ENCODE data around the gene MKRN2OS.

Gene MKRN2OS, protein sequence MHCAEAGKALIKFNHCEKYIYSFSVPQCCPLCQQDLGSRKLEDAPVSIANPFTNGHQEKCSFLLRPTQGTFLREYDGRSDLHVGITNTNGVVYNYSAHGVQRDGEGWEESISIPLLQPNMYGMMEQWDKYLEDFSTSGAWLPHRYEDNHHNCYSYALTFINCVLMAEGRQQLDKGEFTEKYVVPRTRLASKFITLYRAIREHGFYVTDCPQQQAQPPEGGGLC

DNA sequence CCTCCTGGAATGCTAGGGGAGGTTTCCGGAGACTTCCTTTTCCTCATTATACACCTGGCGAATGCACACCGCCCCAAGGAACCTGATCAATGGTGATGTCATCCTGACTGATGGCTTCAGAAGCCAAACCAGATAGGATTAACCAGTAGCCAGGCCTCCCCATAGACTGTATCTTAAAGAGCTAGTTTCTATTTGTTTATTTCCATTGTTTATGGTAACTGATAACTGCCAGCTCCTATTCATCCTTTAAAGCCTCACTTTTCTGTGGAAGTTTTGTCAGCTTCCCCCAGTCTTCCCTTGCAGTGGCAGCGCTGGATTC, at the start of gene MKRN2OS:
TSS of gene MKRN2OS (minus strand) at position 27 of the 319 bp plus-strand sequence. CDS start 35 bp downstream, outside the sequence.
- Mint-ChIP-seq H3K9me3 (ENCODE audit: low read depth) (no peaks in the 10 kb centered on the region), H3K27ac (no peak within 1 kb of the TSS), H3K4me3 (no peak within 1 kb of the TSS), H3K36me3 (no peaks in the 10 kb centered on the region), H3K27me3 (no peaks in the 10 kb centered on the region), H3K4me1 (ENCODE audit: low read depth) (peaks cover 2% of the 10 kb centered on the region)

DNA sequence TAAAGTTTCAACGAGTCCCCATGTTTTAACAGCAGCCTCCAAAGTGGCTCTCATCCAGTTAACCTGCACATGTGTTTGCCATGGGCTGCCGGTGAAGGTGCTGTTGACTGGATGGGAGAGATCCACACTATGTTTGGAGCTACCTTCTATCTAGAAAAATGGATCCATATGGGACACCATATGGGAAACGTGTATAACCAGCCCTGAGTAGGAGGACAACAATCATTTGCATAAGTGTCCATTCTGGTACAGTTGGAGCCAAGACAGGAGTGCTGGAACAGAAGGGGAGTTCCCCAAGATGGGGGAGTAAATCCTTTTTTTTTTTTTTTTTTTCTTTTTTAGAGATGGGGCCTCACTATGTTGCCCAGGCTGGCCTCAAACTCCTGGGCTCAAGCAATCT, 48.2 kb upstream of the MKRN2OS start:
- Mint-ChIP-seq H3K9me3 (ENCODE audit: low read depth) (no peaks in the 10 kb centered on the region), H3K27me3 (no peaks in the 10 kb centered on the region), H3K36me3 (peaks cover 8% of the 10 kb centered on the region), H3K4me3 (no peak overlapping the region), H3K4me1 (ENCODE audit: low read depth) (peaks cover 3% of the 10 kb centered on the region), H3K27ac (no peak overlapping the region)

DNA sequence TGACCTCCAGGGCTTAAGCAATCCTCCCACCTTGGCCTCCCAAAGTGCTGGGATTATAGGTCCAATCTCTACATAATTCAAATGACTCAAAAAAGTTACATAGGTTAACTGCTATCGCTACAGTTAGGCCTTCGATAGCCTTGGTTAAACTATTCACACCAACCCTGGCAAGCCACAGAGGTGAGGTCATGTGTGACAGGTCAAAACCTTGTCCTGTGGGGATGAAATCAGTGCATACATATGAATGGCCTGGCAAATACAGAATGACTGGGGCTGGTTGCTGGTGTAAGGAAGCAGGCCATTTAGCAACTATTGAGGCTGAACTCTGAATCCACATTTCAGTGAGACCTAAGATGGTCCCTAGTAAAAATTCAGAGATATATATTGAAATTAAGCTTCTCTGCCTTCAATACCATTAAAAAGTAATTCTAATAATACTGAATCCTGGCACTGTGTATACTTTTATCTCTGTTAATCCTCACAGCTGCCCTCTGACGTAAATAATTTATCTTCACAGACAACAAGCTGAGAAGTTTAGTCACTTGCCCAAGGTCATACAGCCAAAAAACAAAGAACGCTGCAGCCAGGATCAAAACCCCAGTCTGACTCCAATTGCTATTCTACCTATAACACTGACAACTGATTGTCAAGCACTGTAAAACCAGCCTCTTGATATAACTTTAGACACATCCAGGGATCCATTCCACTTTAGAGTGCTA, 46.9 kb upstream of the MKRN2OS start:
- H3K27ac Mint-ChIP-seq, result no peak overlapping the region
- H3K9me3 Mint-ChIP-seq (ENCODE audit: low read depth), result no peaks in the 10 kb centered on the region
- H3K27me3 Mint-ChIP-seq, result no peaks in the 10 kb centered on the region
- H3K4me1 Mint-ChIP-seq (ENCODE audit: low read depth), result peaks cover 3% of the 10 kb centered on the region
- H3K4me3 Mint-ChIP-seq, result no peak overlapping the region
- peaks cover 8% of the 10 kb centered on the region for H3K36me3 Mint-ChIP-seq

DNA sequence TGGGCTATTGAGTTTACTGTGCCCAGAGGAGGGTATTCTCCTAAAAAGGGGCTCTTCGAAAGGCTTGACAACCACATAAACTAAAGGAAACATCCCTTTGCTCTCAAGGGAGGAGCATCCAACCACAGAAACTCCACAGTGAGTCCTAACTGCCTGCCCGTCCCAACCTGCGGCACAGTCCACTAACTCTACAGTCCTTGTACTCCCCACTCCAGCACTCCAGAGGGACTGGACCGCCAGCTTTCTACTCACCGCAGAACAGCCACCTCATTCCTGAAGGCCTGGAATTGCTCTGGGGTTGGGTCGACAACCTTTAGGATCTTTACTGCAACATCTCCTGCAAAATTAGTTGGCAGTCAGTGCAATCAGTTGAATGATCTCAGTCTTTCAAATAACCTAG, 46.2 kb upstream of the MKRN2OS start:
- Mint-ChIP-seq H3K9me3 (ENCODE audit: low read depth) (no peaks in the 10 kb centered on the region), H3K27me3 (no peaks in the 10 kb centered on the region), H3K4me3 (no peak overlapping the region), H3K36me3 (peaks cover 8% of the 10 kb centered on the region), H3K4me1 (ENCODE audit: low read depth) (peaks cover 3% of the 10 kb centered on the region), H3K27ac (no peak overlapping the region)

DNA sequence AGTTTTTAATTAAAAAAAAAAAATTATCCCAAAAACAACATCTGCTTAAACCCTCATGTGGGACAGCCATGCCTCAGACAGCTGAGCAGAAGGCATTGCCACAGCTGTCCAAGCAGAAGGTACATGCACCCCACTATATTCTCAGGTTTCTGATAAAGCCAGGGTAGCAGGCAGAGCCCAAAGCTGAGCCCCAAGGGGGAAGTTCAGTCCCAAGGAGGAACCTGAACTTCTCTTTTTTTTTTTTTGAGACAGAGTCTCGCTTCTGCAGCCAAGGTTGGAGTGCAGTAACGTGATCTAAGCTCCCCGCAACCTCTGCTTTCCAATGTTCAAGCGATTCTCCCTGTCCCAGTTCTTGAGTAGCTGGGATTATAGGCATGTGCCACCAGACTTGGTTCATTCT, 44.8 kb upstream of the MKRN2OS start:
- H3K4me1 Mint-ChIP-seq (ENCODE audit: low read depth), result peaks cover 3% of the 10 kb centered on the region
- H3K9me3 Mint-ChIP-seq (ENCODE audit: low read depth), result no peaks in the 10 kb centered on the region
- H3K36me3 Mint-ChIP-seq, result peaks cover 8% of the 10 kb centered on the region
- no peak overlapping the region for H3K27ac Mint-ChIP-seq
- H3K27me3 Mint-ChIP-seq, result no peaks in the 10 kb centered on the region
- no peak overlapping the region for H3K4me3 Mint-ChIP-seq

DNA sequence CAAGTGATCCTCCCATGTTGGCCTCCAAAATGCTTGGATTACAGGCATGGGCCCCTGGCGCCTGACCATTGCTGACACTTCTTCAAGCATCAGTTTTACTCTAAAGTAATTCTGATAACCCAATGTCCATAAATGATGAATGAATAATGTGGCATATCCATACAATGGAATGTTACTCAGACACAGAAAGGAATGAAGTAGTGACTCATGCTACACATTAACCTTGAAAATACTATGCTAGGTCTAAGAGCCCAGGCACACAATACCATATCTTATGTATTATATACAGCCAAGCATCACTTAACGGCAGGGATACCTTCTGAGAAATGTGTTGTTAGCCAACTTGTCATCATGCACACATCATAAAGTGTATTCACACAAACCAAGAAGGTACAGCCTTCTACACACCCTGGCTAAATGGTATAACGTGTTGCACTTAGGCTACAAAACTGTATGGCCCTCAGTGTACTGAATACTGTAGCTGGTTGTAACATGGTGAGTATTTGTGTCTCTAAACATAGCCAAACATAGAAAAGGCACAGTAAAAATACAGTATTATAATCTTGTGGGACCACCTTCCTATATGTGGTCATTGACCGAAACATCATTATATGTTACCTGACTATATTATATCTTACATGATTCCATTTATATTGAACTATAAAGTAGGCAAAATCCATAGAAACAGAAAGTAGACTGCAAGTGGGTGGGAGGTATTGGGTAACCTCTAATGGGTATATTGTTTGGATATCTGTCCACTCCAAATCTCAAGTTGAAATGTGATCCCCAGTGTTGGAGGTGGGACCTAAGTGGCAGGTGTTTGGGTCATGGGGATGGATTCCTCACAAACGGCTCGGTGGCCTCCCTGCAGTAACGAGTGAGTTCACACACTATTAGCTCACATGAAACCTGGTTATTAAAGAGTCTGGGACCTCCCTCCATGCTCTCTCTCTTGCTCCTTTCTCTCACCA, 43.0 kb upstream of the MKRN2OS start:
- H3K4me3 Mint-ChIP-seq, result no peak overlapping the region
- no peaks in the 10 kb centered on the region for H3K9me3 Mint-ChIP-seq (ENCODE audit: low read depth)
- H3K4me1 Mint-ChIP-seq (ENCODE audit: low read depth), result no peaks in the 10 kb centered on the region
- H3K27ac Mint-ChIP-seq, result peak overlapping the region; percentile 79
- H3K27me3 Mint-ChIP-seq, result no peaks in the 10 kb centered on the region
- H3K36me3 Mint-ChIP-seq, result peaks cover 3% of the 10 kb centered on the region

DNA sequence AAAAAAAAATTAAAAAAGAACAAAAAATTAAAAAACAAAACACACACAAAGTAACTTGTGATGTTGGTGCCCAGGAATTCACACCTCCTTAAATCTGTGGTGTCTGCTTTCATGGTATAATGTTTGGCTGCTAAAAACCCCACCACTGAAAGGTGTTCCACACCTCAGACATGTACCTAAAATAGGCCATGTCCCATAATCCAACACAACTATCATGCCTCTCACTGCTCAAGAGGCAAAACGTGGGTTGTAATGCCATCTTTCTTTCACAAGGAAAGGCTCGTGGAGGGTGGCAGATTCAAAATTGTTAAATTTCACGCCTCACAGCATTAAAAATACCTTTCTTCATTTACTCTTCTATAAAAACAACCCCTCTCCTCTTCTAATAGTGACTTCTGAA, 41.1 kb upstream of the MKRN2OS start:
- Mint-ChIP-seq H3K9me3 (ENCODE audit: low read depth) (no peaks in the 10 kb centered on the region), H3K27ac (peak overlapping the region; percentile 10), H3K27me3 (no peaks in the 10 kb centered on the region), H3K36me3 (peaks cover 3% of the 10 kb centered on the region), H3K4me1 (ENCODE audit: low read depth) (no peaks in the 10 kb centered on the region), H3K4me3 (no peak overlapping the region)

DNA sequence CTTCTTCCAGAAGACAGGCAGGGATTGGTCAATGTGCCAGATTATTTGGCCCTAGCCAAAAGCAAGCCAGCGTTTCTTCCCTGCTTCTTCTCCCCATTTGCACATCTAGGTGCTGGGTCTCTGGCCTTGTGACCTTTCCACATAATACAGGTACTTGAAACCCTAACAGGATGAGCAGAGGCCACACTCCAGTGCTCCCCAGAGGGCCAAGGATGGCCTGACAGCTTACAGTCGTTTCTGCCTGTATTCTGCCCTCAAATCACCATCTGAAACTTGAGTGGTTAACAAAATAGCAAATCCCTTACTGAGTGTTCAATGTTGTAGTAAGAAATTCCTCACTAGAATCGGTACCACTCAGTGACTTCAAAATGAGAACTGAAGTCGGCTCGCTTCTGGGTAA, 40.7 kb upstream of the MKRN2OS start:
- H3K9me3 Mint-ChIP-seq (ENCODE audit: low read depth), result no peaks in the 10 kb centered on the region
- no peak overlapping the region for H3K27ac Mint-ChIP-seq

DNA sequence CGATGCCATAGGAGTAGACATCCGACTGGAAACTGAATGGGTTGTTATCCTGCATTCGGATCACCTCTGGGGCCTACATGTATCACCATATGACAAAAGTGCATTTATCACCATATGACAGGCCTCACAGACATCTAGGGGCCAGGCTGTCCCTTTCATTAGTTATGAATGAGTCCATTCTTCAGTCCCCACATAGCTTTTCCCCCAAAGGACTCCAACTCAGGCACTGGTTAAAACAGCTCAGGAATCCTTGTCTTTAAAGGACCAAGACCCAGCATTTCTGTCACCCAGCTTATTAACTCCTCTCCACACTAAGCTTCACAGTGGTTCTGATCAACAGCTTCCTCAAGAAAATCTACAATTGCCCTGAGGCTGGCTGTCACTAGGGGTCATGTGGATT, 39.9 kb upstream of the MKRN2OS start:
- H3K36me3 Mint-ChIP-seq, result peaks cover 3% of the 10 kb centered on the region

More for the DNA sequence above, 40.7 kb upstream of the MKRN2OS start:
- Mint-ChIP-seq H3K4me3 (no peak overlapping the region), H3K36me3 (peaks cover 3% of the 10 kb centered on the region), H3K4me1 (ENCODE audit: low read depth) (no peaks in the 10 kb centered on the region), H3K27me3 (no peaks in the 10 kb centered on the region)

DNA sequence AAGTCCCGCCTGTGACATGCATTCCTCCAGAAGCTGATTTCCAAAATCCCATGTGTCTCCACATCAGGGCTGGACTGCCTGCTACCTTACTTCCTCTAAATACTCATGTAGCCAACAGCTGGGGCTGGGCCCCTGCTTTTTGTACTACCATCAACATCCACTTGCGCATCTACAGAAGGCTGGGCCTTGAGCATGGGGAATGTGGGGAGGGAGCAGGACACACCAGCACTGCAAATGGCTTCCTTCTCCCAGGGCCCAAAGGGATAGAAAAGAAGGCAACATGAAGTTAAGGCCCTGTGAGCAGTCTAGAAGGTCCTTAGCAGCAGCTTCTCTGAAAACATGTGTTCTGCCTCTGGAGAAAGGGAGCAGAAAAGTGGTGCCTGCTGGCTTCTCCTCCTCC, 38.8 kb upstream of the MKRN2OS start:
- Mint-ChIP-seq H3K27ac (no peak overlapping the region), H3K27me3 (no peaks in the 10 kb centered on the region), H3K36me3 (peaks cover 5% of the 10 kb centered on the region), H3K4me3 (no peak overlapping the region), H3K9me3 (ENCODE audit: low read depth) (no peaks in the 10 kb centered on the region), H3K4me1 (ENCODE audit: low read depth) (no peaks in the 10 kb centered on the region)

More for the DNA sequence above, 39.9 kb upstream of the MKRN2OS start:
- no peaks in the 10 kb centered on the region for H3K4me1 Mint-ChIP-seq (ENCODE audit: low read depth)
- no peaks in the 10 kb centered on the region for H3K27me3 Mint-ChIP-seq
- no peak overlapping the region for H3K4me3 Mint-ChIP-seq
- peak overlapping the region; percentile 61 for H3K27ac Mint-ChIP-seq
- H3K9me3 Mint-ChIP-seq (ENCODE audit: low read depth), result no peaks in the 10 kb centered on the region

DNA sequence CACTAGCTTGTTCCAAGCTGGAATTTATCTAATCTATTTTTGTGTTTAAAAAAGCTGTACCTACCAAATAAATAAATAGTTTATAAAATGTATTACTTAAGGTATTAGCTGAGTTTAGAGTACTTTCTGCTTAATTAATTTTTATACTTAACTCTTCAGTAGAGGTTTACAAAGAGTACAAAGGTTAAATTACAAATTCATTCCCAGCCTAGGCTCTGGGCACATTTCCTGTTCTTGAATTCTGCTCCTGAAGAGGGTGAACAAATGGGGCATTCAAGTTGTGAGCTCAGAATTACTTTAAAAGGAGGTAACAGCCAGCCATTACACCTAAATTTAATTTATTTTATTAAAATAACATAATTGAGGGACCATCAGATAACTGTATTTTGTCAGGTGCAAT, 38.0 kb upstream of the MKRN2OS start:
- Mint-ChIP-seq H3K4me3 (no peak overlapping the region), H3K9me3 (ENCODE audit: low read depth) (no peaks in the 10 kb centered on the region), H3K4me1 (ENCODE audit: low read depth) (no peaks in the 10 kb centered on the region), H3K27me3 (no peaks in the 10 kb centered on the region), H3K27ac (no peak overlapping the region), H3K36me3 (peaks cover 2% of the 10 kb centered on the region)

DNA sequence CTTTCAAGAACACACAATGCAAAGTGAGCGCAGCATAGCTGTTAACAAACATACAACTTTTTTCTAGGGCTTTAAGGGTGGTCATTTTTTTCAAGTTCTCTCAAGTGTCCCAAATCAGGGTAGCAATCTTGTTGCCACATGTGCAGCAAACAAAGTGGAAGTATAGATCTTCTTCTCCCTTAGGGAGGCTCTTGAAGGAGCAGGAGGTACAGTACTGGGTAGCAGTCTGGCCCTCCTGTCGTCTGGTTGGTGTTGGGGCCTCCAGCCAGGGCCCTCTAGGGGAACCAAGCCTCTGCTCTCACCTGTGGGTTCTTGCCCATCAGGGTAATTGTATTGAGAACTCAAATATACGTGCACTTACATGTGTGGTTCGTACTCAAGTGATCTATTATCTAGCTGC, 37.4 kb upstream of the MKRN2OS start:
- H3K36me3 Mint-ChIP-seq, result peaks cover 4% of the 10 kb centered on the region
- no peaks in the 10 kb centered on the region for H3K27me3 Mint-ChIP-seq
- H3K9me3 Mint-ChIP-seq (ENCODE audit: low read depth), result no peaks in the 10 kb centered on the region
- H3K27ac Mint-ChIP-seq, result peak overlapping the region; percentile 28
- no peak overlapping the region for H3K4me3 Mint-ChIP-seq
- H3K4me1 Mint-ChIP-seq (ENCODE audit: low read depth), result no peaks in the 10 kb centered on the region

DNA sequence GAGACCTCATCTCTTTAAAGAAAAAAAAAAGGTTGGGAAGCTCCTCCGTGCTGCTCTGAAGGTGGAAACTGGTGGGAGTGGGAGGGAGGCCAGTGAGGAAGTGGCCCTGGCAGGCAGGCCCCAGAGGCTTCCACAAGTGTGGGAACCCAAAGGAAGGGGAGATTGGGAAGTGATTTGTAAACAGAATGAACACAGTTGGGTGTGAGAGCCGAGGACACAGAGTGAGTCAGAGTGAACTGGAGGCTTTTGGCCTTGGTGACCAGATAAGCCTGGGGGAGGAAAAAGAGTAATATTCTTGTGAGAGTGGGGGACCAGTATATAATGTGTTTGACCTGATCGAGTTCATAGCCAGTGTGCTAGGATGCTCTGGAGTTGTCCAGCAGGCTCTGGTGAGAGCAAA, 34.6 kb upstream of the MKRN2OS start:
- Mint-ChIP-seq H3K36me3 (peaks cover 22% of the 10 kb centered on the region), H3K27me3 (no peaks in the 10 kb centered on the region), H3K4me3 (no peak overlapping the region), H3K4me1 (ENCODE audit: low read depth) (no peaks in the 10 kb centered on the region), H3K27ac (peak overlapping the region; percentile 68), H3K9me3 (ENCODE audit: low read depth) (peaks cover 3% of the 10 kb centered on the region)

DNA sequence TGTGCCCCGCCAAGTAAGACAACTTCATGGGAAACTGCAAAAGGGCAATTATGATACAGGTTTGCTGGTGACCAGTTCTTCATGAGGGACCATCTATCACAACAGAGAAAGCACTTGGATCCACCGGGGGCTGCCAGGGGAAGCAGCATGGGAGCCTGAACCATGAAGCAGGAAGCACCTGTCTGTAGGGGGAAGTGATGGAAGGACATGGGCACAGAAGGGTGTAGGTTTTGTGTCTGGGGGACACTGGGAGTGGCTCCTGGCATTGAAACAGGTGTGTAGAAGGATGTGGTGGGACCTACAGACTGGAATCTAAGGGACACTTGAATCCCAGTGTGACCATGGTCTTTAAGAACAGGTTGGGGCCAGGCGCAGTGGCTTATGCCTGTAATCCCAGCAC, 34.2 kb upstream of the MKRN2OS start:
- H3K4me3 Mint-ChIP-seq, result no peak overlapping the region
- peaks cover 26% of the 10 kb centered on the region for H3K36me3 Mint-ChIP-seq
- H3K27ac Mint-ChIP-seq, result peak overlapping the region; percentile 46
- no peaks in the 10 kb centered on the region for H3K27me3 Mint-ChIP-seq
- no peaks in the 10 kb centered on the region for H3K4me1 Mint-ChIP-seq (ENCODE audit: low read depth)
- peaks cover 3% of the 10 kb centered on the region for H3K9me3 Mint-ChIP-seq (ENCODE audit: low read depth)

DNA sequence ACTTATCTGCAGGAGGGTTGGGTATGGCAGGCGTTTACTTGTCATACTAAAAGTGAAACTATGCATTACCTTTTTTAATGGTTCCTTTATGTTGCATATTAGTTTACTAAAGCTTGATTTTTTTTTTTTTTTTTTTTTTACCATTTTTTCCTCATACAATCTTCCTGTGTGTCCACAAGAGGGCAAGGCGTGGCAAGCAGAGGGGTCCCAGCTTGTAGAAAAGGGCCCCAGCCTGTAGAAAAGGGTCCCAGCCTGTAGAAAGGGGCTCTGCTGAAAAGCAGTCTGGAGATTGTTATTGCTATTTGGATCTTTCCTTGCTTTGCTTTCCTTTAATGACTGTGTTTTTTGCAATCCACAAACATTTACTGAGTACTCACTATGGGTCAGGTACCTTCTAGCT, 33.4 kb upstream of the MKRN2OS start:
- H3K27me3 Mint-ChIP-seq, result no peaks in the 10 kb centered on the region
- H3K9me3 Mint-ChIP-seq (ENCODE audit: low read depth), result peaks cover 3% of the 10 kb centered on the region
- no peak overlapping the region for H3K4me3 Mint-ChIP-seq
- H3K27ac Mint-ChIP-seq, result no peak overlapping the region
- H3K36me3 Mint-ChIP-seq, result peaks cover 30% of the 10 kb centered on the region
- H3K4me1 Mint-ChIP-seq (ENCODE audit: low read depth), result peaks cover 2% of the 10 kb centered on the region
